Measurements from ENCODE around the gene EVPL. TPM values are rescaled to one million over a fixed set of nuclear protein-coding genes. Genes with fewer than 3 reads are reported as not detected.

Gene EVPL
- under 1 TPM; 0.04 to 0.16 TPM for total RNA-seq

DNA sequence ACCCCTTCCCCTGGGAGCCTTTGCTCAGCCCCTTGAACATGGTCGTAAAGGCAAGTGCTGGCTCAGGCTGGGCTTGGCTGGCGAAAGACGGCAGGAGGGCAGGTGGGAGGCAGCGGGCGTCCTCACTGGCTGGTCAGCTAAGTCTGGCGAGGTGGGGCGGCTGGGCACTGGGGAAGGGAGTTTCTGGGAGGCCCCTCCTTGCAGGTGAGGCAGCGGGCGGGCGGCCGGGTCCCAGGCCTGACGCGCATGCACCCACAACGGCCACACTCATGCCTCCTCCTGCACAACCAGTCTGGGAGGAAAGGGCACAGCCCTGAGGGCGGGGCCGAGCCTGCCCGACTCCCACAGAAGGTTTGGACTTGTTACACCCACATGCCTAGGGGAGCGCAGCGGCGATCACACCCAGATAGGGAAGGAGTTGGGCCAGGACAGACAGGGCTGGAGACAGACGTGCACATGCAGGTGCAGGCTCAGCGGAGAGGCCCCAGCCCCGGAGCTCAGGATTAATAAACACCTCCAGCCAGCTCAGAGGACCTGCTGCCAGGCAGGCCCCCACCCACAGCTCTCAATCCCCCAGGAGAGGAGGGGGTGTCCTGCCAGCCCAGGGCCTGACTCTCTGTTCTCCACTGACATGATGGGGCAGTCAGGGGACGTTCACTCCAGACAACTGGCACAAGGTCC is at the start of gene EVPL:
Gene EVPL (minus strand): TSS at position 148 of the 681 bp plus-strand sequence. CDS start 108 bp downstream, at position 40.
- no peak for DNase-seq
- ChIA-PET CTCF (interaction anchor here (0.6 to 0.7 kb wide), 2 partner anchors 16 to 154 kb away, joined by 3 read pairs; no protein-coding TSS in a partner anchor), POLR2A (no interaction called here)
- Mint-ChIP-seq H3K27me3 (no peaks in the 10 kb centered on the region), H3K36me3 (ENCODE audit: low read depth) (no peaks in the 10 kb centered on the region), H3K4me3 (no peak within 1 kb of the TSS), H3K4me1 (peaks cover 12% of the 10 kb centered on the region), H3K27ac (no peak within 1 kb of the TSS), H3K9me3 (ENCODE audit: low read depth) (no peaks in the 10 kb centered on the region)
- no peak for ATAC-seq
- intact Hi-C loops (cut with DNase I, micrococcal nuclease): no loop called here

DNA sequence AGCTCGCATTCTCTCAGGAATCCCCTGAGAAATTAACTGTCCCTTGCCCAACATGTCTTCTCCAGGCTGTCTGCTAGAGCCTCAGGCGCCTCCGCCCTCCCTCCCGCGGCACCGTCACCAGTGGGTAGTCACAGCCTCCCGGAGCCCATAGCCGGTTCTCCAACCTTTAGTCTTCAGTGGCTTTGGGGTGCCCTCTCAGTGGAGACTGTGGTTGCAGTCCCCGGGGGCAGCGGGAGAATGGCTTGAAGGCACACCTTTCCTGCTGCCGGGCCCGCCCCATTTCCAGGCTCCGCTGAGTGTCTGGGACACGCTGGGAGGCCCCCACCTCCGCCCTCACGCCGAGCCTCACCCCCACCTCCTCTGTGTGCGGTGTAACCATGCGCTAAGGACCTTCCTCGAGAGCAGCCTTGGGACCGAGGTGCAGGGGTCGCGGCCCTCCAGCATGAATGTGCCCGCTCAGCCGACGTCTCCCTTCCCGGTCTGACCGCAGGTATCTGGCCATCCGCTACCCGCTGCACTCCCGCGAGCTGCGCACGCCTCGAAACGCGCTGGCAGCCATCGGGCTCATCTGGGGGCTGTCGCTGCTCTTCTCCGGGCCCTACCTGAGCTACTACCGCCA is 49.1 kb upstream of the EVPL start:
- Mint-ChIP-seq H3K9me3 (ENCODE audit: low read depth) (no peaks in the 10 kb centered on the region), H3K4me1 (peaks cover 50% of the 10 kb centered on the region), H3K27me3 (peaks cover 40% of the 10 kb centered on the region), H3K27ac (no peak overlapping the region), H3K36me3 (ENCODE audit: low read depth) (peaks cover 6% of the 10 kb centered on the region), H3K4me3 (peak overlapping the region; percentile 57)
- ChIA-PET POLR2A (no interaction called here), CTCF (interaction anchor here (1.2 to 1.5 kb wide), 2 partner anchors 62 to 309 kb away, joined by 3 to 5 read pairs; no protein-coding TSS in a partner anchor)
- ATAC-seq (no peak), DNase-seq (peak; percentile 35)
- intact Hi-C loops (cut with DNase I, micrococcal nuclease): loop anchor here in 1 of 2 experiments (5.0 kb wide), 1 partner anchor 64 kb away; no protein-coding TSS in a partner anchor

DNA sequence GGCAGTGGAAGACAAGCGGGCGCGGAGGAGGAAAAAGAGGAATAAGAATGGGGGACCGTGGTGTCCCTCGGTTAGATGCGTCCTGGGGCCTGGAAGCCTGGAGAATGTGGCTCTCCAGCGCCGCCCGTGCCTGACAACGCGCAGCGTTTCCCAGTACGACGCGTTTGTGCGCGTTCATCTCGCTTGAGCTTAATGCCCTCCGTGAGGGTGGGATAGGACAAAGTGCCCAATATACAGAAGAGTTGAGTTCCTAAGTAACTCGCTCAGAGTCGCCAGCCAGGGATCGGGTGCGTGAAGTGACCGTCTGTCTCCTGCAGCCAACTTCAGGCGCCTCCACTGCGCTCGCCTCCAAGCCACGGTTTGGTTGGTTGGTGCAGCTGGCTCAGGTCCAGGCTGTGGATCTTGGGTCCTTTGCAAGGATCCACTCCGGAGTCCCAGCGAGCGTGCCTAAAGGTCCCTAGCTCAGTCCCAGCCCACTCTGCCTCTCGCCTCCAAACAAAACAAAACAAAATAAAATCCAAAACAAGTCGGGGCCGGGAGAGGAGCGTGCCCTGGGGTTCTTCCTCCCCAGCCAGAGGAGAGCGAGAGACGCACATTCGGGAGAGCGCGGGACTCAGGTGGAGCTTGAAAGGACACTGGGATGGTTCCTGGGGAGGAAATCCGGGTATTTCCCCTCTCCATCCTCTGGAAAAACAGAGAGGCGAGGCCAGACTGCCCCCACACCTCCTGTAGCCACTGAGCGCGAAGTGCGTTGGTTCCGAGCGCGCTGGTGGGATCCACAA is 48.4 kb upstream of the EVPL start:
- ChIA-PET CTCF (interaction anchor here (0.6 to 1.5 kb wide), 2 partner anchors 62 to 65 kb away, joined by 3 to 5 read pairs; no protein-coding TSS in a partner anchor), POLR2A (no interaction called here)
- H3K36me3 Mint-ChIP-seq (ENCODE audit: low read depth): peaks cover 9% of the 10 kb centered on the region
- no peaks in the 10 kb centered on the region for H3K9me3 Mint-ChIP-seq (ENCODE audit: low read depth)
- H3K4me1 Mint-ChIP-seq: peaks cover 56% of the 10 kb centered on the region
- intact Hi-C loops (cut with DNase I, micrococcal nuclease): loop anchor here in 1 of 2 experiments (5.0 kb wide), 1 partner anchor 63 kb away; no protein-coding TSS in a partner anchor
- peak overlapping the region; percentile 49 for H3K4me3 Mint-ChIP-seq
- peaks cover 40% of the 10 kb centered on the region for H3K27me3 Mint-ChIP-seq
- ATAC-seq: no peak
- H3K27ac Mint-ChIP-seq: no peak overlapping the region
- peak; percentile 60 for DNase-seq

DNA sequence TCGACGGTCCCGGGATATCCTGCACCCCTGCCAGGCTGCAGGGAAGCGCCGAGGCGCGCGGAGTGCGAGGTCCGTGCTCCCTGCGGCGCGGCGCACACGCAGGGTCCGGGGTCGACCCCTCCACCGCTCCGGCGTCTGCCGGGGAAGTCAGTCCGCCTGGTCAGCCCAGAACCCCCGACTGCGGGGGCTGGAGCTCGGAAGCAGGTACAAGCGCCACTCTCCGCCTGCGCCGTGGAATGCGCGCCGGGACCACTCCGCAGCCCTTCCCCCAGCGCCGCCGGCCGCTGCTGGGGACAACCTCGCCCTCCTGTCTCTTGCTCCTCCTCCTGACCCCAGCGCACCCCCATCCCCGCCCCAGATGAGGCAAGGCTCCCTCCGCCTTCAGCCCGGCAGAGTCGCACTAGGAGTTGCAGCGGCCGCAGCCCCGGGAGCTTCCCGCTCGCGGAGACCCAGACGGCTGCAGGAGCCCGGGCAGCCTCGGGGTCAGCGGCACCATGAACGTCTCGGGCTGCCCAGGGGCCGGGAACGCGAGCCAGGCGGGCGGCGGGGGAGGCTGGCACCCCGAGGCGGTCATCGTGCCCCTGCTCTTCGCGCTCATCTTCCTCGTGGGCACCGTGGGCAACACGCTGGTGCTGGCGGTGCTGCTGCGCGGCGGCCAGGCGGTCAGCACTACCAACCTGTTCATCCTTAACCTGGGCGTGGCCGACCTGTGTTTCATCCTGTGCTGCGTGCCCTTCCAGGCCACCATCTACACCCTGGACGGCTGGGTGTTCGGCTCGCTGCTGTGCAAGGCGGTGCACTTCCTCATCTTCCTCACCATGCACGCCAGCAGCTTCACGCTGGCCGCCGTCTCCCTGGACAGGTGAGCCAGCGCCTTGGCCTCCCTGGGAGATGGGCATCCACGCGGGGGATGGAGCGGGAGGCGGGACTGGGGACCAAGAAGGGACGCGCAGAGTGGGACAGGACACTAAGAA is 47.6 kb upstream of the EVPL start, which contains the start of gene GALR2:
Gene GALR2 (plus strand): TSS at position 392 of the 974 bp plus-strand sequence. CDS start 103 bp downstream, at position 495.
- ATAC-seq: no peak
- H3K27ac Mint-ChIP-seq: no peak within 1 kb of the TSS
- H3K4me3 Mint-ChIP-seq: peak within 1 kb of the TSS; percentile 49
- peaks cover 56% of the 10 kb centered on the region for H3K4me1 Mint-ChIP-seq
- peak; percentile 39 for DNase-seq
- intact Hi-C loops (cut with DNase I, micrococcal nuclease): loop anchor here (5.0 kb wide), 3 partner anchors 62 to 653 kb away; partner anchors contain the start of genes JMJD6 (in 1 of the 2) and METTL23 (in 1 of the 2)
- H3K36me3 Mint-ChIP-seq (ENCODE audit: low read depth): peaks cover 15% of the 10 kb centered on the region
- peaks cover 40% of the 10 kb centered on the region for H3K27me3 Mint-ChIP-seq
- no peaks in the 10 kb centered on the region for H3K9me3 Mint-ChIP-seq (ENCODE audit: low read depth)
- CTCF ChIA-PET: interaction anchor here (1.5 kb wide), 1 partner anchor 61 kb away, joined by 5 read pairs; no protein-coding TSS in a partner anchor
- POLR2A ChIA-PET: no interaction called here

DNA sequence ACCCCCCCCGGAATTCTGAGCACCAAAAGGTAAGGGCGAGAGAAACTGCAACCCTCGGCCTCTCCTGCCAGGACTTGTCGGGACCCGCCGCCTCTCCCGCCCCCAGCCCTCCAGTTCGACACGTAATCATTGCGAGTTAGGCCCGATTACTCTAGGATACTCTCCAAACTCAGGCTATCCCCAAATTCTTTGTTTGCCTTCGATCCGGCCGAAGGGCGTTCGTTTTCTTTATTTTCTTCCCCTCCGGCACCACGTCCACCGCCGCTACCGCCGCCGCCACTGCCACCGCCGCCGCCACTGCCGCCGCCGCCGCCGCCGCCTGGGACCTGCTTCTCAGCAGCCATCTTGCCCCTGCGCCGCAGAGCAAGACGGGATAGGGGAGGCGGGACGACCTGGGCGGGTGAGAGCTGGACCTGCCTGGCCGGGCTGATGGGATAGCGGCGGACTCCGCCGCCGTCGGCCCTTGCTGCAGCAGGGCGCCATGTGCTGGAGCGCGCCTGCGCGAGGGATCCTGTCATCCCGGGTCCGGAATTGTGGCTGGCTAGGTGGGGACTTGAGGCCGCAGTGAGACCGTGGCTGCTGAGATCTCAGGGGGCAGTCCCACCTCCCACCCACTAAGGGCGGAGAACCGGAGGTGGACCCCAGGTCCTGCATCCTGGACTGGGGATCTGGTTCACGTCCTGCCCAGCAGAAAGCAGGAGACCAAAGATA is 45.2 kb upstream of the EVPL start, which contains the start of gene SRP68:
Gene SRP68 (minus strand): TSS at position 370 of the 711 bp plus-strand sequence. CDS start 26 bp downstream, at position 344.
- Mint-ChIP-seq H3K4me3 (peak within 1 kb of the TSS; percentile 94), H3K27ac (peak within 1 kb of the TSS; percentile 100), H3K36me3 (ENCODE audit: low read depth) (peaks cover 24% of the 10 kb centered on the region), H3K4me1 (peaks cover 44% of the 10 kb centered on the region), H3K9me3 (ENCODE audit: low read depth) (no peaks in the 10 kb centered on the region), H3K27me3 (peaks cover 28% of the 10 kb centered on the region)
- peak; percentile 90 for DNase-seq
- POLR2A ChIA-PET: interaction anchor here (0.6 to 1.8 kb wide), 7 partner anchors 9 to 297 kb away, joined by 4 to 19 read pairs (median 9); partner anchors contain the start of gene UBALD2
- ATAC-seq: peak; percentile 79
- intact Hi-C loops (cut with DNase I, micrococcal nuclease): loop anchor here in 1 of 2 experiments (1.0 to 5.0 kb wide), 6 partner anchors 31 to 655 kb away; partner anchors contain the start of genes EXOC7, JMJD6, METTL23 and PRPSAP1
- CTCF ChIA-PET: interaction anchor here (0.9 to 1.3 kb wide), 5 partner anchors 8 to 227 kb away, joined by 3 to 5 read pairs (median 3); no protein-coding TSS in a partner anchor

DNA sequence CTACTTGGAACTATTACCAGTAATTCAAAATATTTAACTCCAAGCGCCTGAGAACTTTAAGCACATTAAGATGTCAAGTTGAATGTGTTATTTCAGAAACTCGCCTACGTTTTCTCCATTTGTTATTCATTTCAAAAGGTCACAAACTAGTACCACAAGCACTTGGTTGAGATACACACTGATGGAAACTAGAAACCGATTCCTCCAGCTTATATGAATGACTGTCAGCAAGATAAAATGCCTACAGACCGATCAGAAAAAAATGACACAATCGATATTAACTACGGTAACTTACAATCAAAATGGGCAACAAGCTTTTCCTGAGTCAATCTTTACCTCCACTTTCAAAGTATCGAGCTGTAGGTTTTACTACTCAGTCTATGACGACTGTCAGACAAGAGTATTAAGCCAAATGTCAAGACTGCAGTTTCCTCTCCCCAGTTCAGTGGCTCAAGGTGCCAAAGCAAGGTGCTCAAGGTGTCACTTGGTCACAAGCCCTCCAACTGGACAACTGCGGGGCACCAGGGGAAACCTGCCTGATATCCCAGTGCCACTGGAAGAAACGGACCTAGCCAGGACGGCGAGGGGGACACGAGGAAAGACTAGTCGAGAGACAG is 44.5 kb upstream of the EVPL start:
- ChIA-PET CTCF (interaction anchor here (0.6 to 1.3 kb wide), 9 partner anchors 9 to 1282 kb away, joined by 3 to 5 read pairs (median 3); no protein-coding TSS in a partner anchor), POLR2A (interaction anchor here (0.6 to 1.8 kb wide), 9 partner anchors 8 to 656 kb away, joined by 3 to 19 read pairs (median 8); partner anchors contain the start of gene UBALD2)
- intact Hi-C loops (cut with DNase I, micrococcal nuclease): loop anchor here in 1 of 2 experiments (1.0 to 5.0 kb wide), 14 partner anchors 8 to 656 kb away; partner anchors contain the start of genes ACOX1, EXOC7, FOXJ1 and JMJD6
- Mint-ChIP-seq H3K27ac (peak overlapping the region; percentile 100), H3K27me3 (peaks cover 23% of the 10 kb centered on the region), H3K4me3 (peak overlapping the region; percentile 94), H3K36me3 (ENCODE audit: low read depth) (peaks cover 29% of the 10 kb centered on the region), H3K4me1 (peaks cover 39% of the 10 kb centered on the region), H3K9me3 (ENCODE audit: low read depth) (no peaks in the 10 kb centered on the region)
- peak; percentile 70 for ATAC-seq
- peak; percentile 56 for DNase-seq

DNA sequence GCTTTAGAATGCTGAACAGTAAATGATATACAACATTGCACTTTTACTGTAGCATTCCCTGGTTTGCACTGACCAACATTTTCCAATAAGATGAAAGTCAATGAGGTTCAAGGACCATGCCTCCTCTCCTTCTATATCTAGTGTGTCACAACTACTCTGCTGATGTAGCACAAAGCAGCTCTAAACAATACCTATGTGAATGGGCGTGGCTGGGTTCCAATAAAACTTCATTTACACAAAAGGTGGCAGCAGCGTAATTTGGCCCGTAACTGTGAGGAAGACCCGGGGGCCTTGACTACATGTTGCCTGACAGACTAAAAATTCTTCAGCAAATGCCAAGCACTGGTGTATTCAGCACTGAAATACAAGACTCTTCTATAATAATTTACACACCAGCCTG is 38.7 kb upstream of the EVPL start:
- Mint-ChIP-seq H3K4me1 (peaks cover 38% of the 10 kb centered on the region), H3K9me3 (ENCODE audit: low read depth) (no peaks in the 10 kb centered on the region), H3K36me3 (ENCODE audit: low read depth) (peaks cover 63% of the 10 kb centered on the region), H3K27me3 (no peaks in the 10 kb centered on the region), H3K27ac (peak overlapping the region; percentile 19), H3K4me3 (no peak overlapping the region)
- ATAC-seq (no peak), DNase-seq (no peak)
- CTCF ChIA-PET: interaction anchor here (0.9 to 1.6 kb wide), 2 partner anchors 9 to 213 kb away, joined by 3 to 6 read pairs; no protein-coding TSS in a partner anchor
- POLR2A ChIA-PET: interaction anchor here (0.6 kb wide), 1 partner anchor 90 kb away, joined by 3 read pairs; no protein-coding TSS in a partner anchor
- intact Hi-C loops (cut with DNase I, micrococcal nuclease): no loop called here

GRCh38 chr17:76063875-76064546 is 36.9 kb upstream of the EVPL start:
- Mint-ChIP-seq H3K4me1 (peaks cover 31% of the 10 kb centered on the region), H3K27me3 (no peaks in the 10 kb centered on the region), H3K27ac (peak overlapping the region; percentile 81), H3K9me3 (ENCODE audit: low read depth) (no peaks in the 10 kb centered on the region), H3K4me3 (peak overlapping the region; percentile 63), H3K36me3 (ENCODE audit: low read depth) (peaks cover 66% of the 10 kb centered on the region)
- POLR2A ChIA-PET: interaction anchor here (0.6 to 1.5 kb wide), 2 partner anchors 8 to 1345 kb away, joined by 3 to 10 read pairs; partner anchors contain the start of gene SRP68
- peak; percentile 81 for DNase-seq
- intact Hi-C loops (cut with DNase I, micrococcal nuclease): loop anchor here in 1 of 2 experiments (1.0 kb wide), 1 partner anchor 7 kb away; no protein-coding TSS in a partner anchor
- peak; percentile 91 for ATAC-seq
- CTCF ChIA-PET: interaction anchor here (0.6 to 3.2 kb wide), 10 partner anchors 10 to 434 kb away, joined by 3 to 16 read pairs (median 4); partner anchors contain the start of gene ZACN

Data from activated CD4-positive, alpha-beta T cell treated with anti-CD3 and anti-CD28 coated beads for 36 hours (primary cell).